ENCODE results near the gene PIGU.
"Not testable (repeated sequence)": the region's sequence is repeated elsewhere in the genome, so short reads cannot be mapped to it uniquely, and the experiment has no call there.

PIGU gene

GRCh38 chr20:34676642-34677373, at the start of gene PIGU:
Gene PIGU, minus strand, starts transcription at chr20:34677092. Its CDS starts 7 bp downstream, at chr20:34677085.
- DNase-seq, result peak; percentile 85

GRCh38 chr20:34724172-34724571, 47.3 kb upstream of the PIGU start:
- no peak for DNase-seq

- DNase-seq, result not testable (repeated sequence)
Observed at GRCh38 chr20:34722560-34722959, 45.7 kb upstream of the PIGU start.

- peak; percentile 38 for DNase-seq
Observed at GRCh38 chr20:34720266-34720665, 43.4 kb upstream of the PIGU start.

GRCh38 chr20:34719242-34720017, 42.5 kb upstream of the PIGU start:
- not testable (repeated sequence) for DNase-seq

- DNase-seq, result no peak
Observed at GRCh38 chr20:34717230-34718095, 40.6 kb upstream of the PIGU start.

GRCh38 chr20:34716921-34717229, 40.0 kb upstream of the PIGU start:
- no peak for DNase-seq

GRCh38 chr20:34715384-34715783, 38.5 kb upstream of the PIGU start:
- no peak for DNase-seq

GRCh38 chr20:34713944-34714515, 37.1 kb upstream of the PIGU start:
- not testable (repeated sequence) for DNase-seq

- no peak for DNase-seq
Observed at GRCh38 chr20:34713194-34713943, 36.5 kb upstream of the PIGU start.

- DNase-seq, result no peak
Observed at GRCh38 chr20:34712525-34713192, 35.8 kb upstream of the PIGU start.

GRCh38 chr20:34711813-34712430, 35.0 kb upstream of the PIGU start:
- DNase-seq, result no peak

- DNase-seq, result no peak
Observed at GRCh38 chr20:34710861-34711574, 34.1 kb upstream of the PIGU start.

GRCh38 chr20:34710568-34710839, 33.6 kb upstream of the PIGU start:
- DNase-seq, result no peak

- DNase-seq, result peak; percentile 48
Observed at GRCh38 chr20:34709831-34710567, 33.1 kb upstream of the PIGU start.

GRCh38 chr20:34709044-34709830, 32.3 kb upstream of the PIGU start:
- peak; percentile 41 for DNase-seq

- no peak for DNase-seq
Observed at GRCh38 chr20:34708621-34709043, 31.7 kb upstream of the PIGU start.

- DNase-seq, result no peak
Observed at GRCh38 chr20:34706912-34707784, 30.3 kb upstream of the PIGU start.

Data from NCI-H1417 treated with DMSO at 0.1 percent for 48 hours (cell line).